ENCODE data around the gene ANKRD53.
A peak's percentile ranks its signal among the peaks of the same experiment; 100 is the strongest.

Gene ANKRD53

DNA sequence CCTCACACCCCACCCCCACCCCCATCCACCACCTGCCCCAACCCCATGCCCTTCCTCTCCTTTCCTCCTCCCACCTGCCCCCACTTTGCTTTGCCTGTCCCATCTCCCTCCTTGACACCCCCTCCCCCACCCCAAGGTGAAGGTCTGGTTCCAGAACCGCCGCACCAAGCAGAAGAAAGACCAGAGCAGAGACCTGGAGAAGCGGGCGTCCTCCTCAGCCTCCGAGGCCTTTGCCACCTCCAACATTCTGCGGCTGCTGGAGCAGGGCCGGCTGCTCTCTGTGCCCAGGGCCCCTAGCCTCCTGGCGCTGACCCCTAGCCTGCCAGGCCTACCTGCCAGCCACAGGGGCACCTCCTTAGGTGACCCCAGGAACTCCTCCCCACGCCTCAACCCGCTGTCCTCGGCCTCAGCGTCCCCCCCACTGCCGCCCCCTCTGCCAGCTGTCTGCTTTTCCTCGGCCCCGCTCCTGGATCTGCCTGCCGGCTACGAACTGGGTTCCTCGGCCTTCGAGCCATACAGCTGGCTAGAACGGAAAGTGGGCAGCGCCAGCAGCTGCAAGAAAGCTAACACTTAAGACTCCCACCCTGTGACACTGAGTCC is 45.7 kb upstream of the ANKRD53 start:
- 87% methylated on average over 21 of the region's 21 CpGs for WGBS

DNA sequence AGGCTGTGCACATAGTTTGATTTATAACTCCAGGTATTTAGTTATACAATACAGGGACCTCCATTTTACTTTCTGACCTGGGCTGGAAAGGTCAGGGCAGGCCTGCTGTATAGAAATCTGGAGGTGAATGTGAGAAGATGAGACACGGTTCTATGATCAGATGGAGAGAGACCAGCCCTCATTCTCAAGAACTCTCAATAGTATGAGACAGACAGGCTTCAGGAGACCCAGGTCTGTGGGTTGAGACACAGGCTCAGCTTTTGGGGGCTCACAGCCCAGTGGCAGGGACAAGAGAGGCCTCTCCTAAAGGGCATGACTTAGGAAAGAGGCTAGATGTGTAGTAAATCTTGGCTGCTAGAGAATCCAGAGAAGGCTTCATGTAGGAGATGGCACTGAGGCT is 43.4 kb upstream of the ANKRD53 start:
- H3K9me3 ChIP-seq (ENCODE audit: control insufficient read depth, low read length): no peaks in the 10 kb centered on the region
- H3K4me1 ChIP-seq (ENCODE audit: control insufficient read depth, insufficient read depth, low read depth, low read length): peaks cover 7% of the 10 kb centered on the region
- no peak overlapping the region for H3K4ac ChIP-seq (ENCODE audit: low read depth in 1 of 2, low read length in 2 of 2)
- H2BK5ac ChIP-seq (ENCODE audit: low read depth, low read length, poor library complexity, severe bottlenecking): no peak overlapping the region
- H3K14ac ChIP-seq (ENCODE audit: low read length in 2 of 2): no peak overlapping the region
- no peak overlapping the region for H3K4me2 ChIP-seq (ENCODE audit: low read length, poor library complexity, severe bottlenecking)
- no peaks in the 10 kb centered on the region for H3K79me1 ChIP-seq (replicated peaks; ENCODE audit: low read length, poor library complexity, severe bottlenecking)
- H4K8ac ChIP-seq (ENCODE audit: low read length): no peak overlapping the region
- WGBS: 71% methylated on average over 1 of the region's 1 CpG
- H3K36me3 ChIP-seq (ENCODE audit: control insufficient read depth in 1 of 2, insufficient read depth in 2 of 2, low read depth in 1 of 2, low read length in 2 of 2): peaks cover 0 to 3% of the 10 kb centered on the region in 2 experiments
- H4K91ac ChIP-seq (ENCODE audit: low read length): no peak overlapping the region
- H3K18ac ChIP-seq (ENCODE audit: low read depth in 1 of 2, low read length in 2 of 2): no peak overlapping the region
- H3K9ac ChIP-seq (ENCODE audit: low read length): no peak overlapping the region
- no peak for DNase-seq
- H3K23ac ChIP-seq (ENCODE audit: low read length in 2 of 2): no peak overlapping the region
- no peak overlapping the region for H3K27ac ChIP-seq (ENCODE audit: low read length, poor library complexity, severe bottlenecking)
- no peak overlapping the region for H2BK15ac ChIP-seq (ENCODE audit: low read depth, poor library complexity, severe bottlenecking)
- H2BK120ac ChIP-seq (ENCODE audit: low read depth, low read length): no peak overlapping the region
- H2AFZ ChIP-seq (ENCODE audit: low read depth, low read length): no peak overlapping the region
- no peak overlapping the region for H3K4me3 ChIP-seq (ENCODE audit: insufficient read depth in 1 of 2, low read depth in 1 of 2, low read length in 2 of 2)
- peaks cover 30 to 44% of the 10 kb centered on the region in 2 experiments for H3K27me3 ChIP-seq (ENCODE audit: control insufficient read depth in 1 of 2, insufficient read depth in 1 of 2, low read length in 2 of 2)
- no peak overlapping the region for H2BK12ac ChIP-seq (ENCODE audit: low read length in 2 of 2)
- H2AK5ac ChIP-seq (ENCODE audit: low read length, severe bottlenecking): no peak overlapping the region

More for the DNA sequence above, 45.7 kb upstream of the ANKRD53 start:
- no peak overlapping the region for H3K4ac ChIP-seq (ENCODE audit: low read depth in 1 of 2, low read length in 2 of 2)
- no peak overlapping the region for H3K23ac ChIP-seq (ENCODE audit: low read length in 2 of 2)
- no peak overlapping the region for H4K91ac ChIP-seq (ENCODE audit: low read length)
- H3K9me3 ChIP-seq (ENCODE audit: control insufficient read depth, low read length): no peaks in the 10 kb centered on the region
- H2AFZ ChIP-seq (ENCODE audit: low read depth, low read length): no peak overlapping the region
- no peaks in the 10 kb centered on the region for H3K79me1 ChIP-seq (replicated peaks; ENCODE audit: low read length, poor library complexity, severe bottlenecking)
- H2BK15ac ChIP-seq (ENCODE audit: low read depth, poor library complexity, severe bottlenecking): no peak overlapping the region
- H3K27me3 ChIP-seq (ENCODE audit: control insufficient read depth in 1 of 2, insufficient read depth in 1 of 2, low read length in 2 of 2): peaks cover 13 to 22% of the 10 kb centered on the region in 2 experiments
- H2BK120ac ChIP-seq (ENCODE audit: low read depth, low read length): no peak overlapping the region
- H3K4me2 ChIP-seq (ENCODE audit: low read length, poor library complexity, severe bottlenecking): no peak overlapping the region
- no peak overlapping the region for H4K8ac ChIP-seq (ENCODE audit: low read length)
- H3K14ac ChIP-seq (ENCODE audit: low read length in 2 of 2): no peak overlapping the region
- no peak overlapping the region for H3K4me3 ChIP-seq (ENCODE audit: insufficient read depth in 1 of 2, low read depth in 1 of 2, low read length in 2 of 2)
- peaks cover 0 to 3% of the 10 kb centered on the region in 2 experiments for H3K36me3 ChIP-seq (ENCODE audit: control insufficient read depth in 1 of 2, insufficient read depth in 2 of 2, low read depth in 1 of 2, low read length in 2 of 2)
- H3K27ac ChIP-seq (ENCODE audit: low read length, poor library complexity, severe bottlenecking): no peak overlapping the region
- H3K9ac ChIP-seq (ENCODE audit: low read length): no peak overlapping the region
- no peak overlapping the region for H3K18ac ChIP-seq (ENCODE audit: low read depth in 1 of 2, low read length in 2 of 2)
- no peak overlapping the region for H2BK5ac ChIP-seq (ENCODE audit: low read depth, low read length, poor library complexity, severe bottlenecking)
- H3K4me1 ChIP-seq (ENCODE audit: control insufficient read depth, insufficient read depth, low read depth, low read length): peaks cover 3% of the 10 kb centered on the region
- no peak for DNase-seq
- no peak overlapping the region for H2AK5ac ChIP-seq (ENCODE audit: low read length, severe bottlenecking)
- H2BK12ac ChIP-seq (ENCODE audit: low read length in 2 of 2): no peak overlapping the region

DNA sequence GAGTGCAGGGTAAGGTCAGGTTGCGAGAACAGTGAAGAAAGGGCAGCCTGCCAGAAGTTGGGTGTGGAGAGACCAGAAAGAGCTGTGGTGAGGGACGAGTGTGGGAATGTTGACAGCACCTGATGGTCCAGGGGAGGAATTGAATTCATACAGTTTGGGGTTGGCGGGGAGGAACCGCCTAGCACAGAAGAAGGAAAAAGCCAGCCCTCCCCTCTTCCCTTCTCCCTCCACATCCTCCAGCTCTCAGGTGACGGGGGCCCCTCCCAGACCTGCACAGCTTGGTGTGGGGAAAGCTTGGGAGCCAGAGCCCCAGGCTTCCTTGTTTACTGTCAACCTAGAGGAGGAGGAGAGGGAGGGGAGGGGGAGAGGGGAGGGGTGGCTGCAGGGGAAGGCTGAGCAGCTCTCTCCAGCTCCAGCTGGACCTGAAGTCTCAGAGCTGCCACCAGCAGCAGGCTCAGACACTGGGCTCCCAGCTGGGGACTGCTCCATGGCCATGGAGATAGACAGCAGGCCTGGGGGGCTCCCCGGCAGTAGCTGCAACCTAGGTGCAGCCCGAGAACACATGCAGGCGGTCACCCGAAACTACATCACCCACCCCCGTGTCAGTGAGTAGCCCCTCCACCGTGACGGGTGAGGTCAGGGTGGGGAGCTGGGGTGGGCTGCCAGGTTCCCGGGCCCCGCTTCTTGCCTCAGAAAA is 42.8 kb upstream of the ANKRD53 start, which contains the start of gene ATP6V1B1:
Gene ATP6V1B1 (plus strand): TSS at position 433 of the 697 bp plus-strand sequence. CDS start 55 bp downstream, at position 488.
- H2AK5ac ChIP-seq (ENCODE audit: low read length, severe bottlenecking): no peak within 1 kb of the TSS
- H3K9ac ChIP-seq (ENCODE audit: low read length): no peak within 1 kb of the TSS
- H3K23ac ChIP-seq (ENCODE audit: low read length in 2 of 2): peak within 1 kb of the TSS in 1 of 2 experiments; percentile 29
- no peak within 1 kb of the TSS for H2BK12ac ChIP-seq (ENCODE audit: low read length in 2 of 2)
- H3K4me1 ChIP-seq (ENCODE audit: control insufficient read depth, insufficient read depth, low read depth, low read length): peaks cover 7% of the 10 kb centered on the region
- H4K8ac ChIP-seq (ENCODE audit: low read length): no peak within 1 kb of the TSS
- H4K91ac ChIP-seq (ENCODE audit: low read length): no peak within 1 kb of the TSS
- no peak within 1 kb of the TSS for H3K4me3 ChIP-seq (ENCODE audit: insufficient read depth in 1 of 2, low read depth in 1 of 2, low read length in 2 of 2)
- WGBS: 65% methylated on average over 9 of the region's 14 CpGs
- no peaks in the 10 kb centered on the region for H3K79me1 ChIP-seq (replicated peaks; ENCODE audit: low read length, poor library complexity, severe bottlenecking)
- H3K4me2 ChIP-seq (ENCODE audit: low read length, poor library complexity, severe bottlenecking): no peak within 1 kb of the TSS
- peaks cover 30 to 45% of the 10 kb centered on the region in 2 experiments for H3K27me3 ChIP-seq (ENCODE audit: control insufficient read depth in 1 of 2, insufficient read depth in 1 of 2, low read length in 2 of 2)
- DNase-seq: no peak
- no peak within 1 kb of the TSS for H2BK5ac ChIP-seq (ENCODE audit: low read depth, low read length, poor library complexity, severe bottlenecking)
- H2BK120ac ChIP-seq (ENCODE audit: low read depth, low read length): no peak within 1 kb of the TSS
- peaks cover 0 to 3% of the 10 kb centered on the region in 2 experiments for H3K36me3 ChIP-seq (ENCODE audit: control insufficient read depth in 1 of 2, insufficient read depth in 2 of 2, low read depth in 1 of 2, low read length in 2 of 2)
- no peak within 1 kb of the TSS for H2BK15ac ChIP-seq (ENCODE audit: low read depth, poor library complexity, severe bottlenecking)
- no peak within 1 kb of the TSS for H3K27ac ChIP-seq (ENCODE audit: low read length, poor library complexity, severe bottlenecking)
- H3K9me3 ChIP-seq (ENCODE audit: control insufficient read depth, low read length): no peaks in the 10 kb centered on the region
- H3K4ac ChIP-seq (ENCODE audit: low read depth in 1 of 2, low read length in 2 of 2): no peak within 1 kb of the TSS
- no peak within 1 kb of the TSS for H3K18ac ChIP-seq (ENCODE audit: low read depth in 1 of 2, low read length in 2 of 2)
- no peak within 1 kb of the TSS for H3K14ac ChIP-seq (ENCODE audit: low read length in 2 of 2)
- H2AFZ ChIP-seq (ENCODE audit: low read depth, low read length): no peak within 1 kb of the TSS

DNA sequence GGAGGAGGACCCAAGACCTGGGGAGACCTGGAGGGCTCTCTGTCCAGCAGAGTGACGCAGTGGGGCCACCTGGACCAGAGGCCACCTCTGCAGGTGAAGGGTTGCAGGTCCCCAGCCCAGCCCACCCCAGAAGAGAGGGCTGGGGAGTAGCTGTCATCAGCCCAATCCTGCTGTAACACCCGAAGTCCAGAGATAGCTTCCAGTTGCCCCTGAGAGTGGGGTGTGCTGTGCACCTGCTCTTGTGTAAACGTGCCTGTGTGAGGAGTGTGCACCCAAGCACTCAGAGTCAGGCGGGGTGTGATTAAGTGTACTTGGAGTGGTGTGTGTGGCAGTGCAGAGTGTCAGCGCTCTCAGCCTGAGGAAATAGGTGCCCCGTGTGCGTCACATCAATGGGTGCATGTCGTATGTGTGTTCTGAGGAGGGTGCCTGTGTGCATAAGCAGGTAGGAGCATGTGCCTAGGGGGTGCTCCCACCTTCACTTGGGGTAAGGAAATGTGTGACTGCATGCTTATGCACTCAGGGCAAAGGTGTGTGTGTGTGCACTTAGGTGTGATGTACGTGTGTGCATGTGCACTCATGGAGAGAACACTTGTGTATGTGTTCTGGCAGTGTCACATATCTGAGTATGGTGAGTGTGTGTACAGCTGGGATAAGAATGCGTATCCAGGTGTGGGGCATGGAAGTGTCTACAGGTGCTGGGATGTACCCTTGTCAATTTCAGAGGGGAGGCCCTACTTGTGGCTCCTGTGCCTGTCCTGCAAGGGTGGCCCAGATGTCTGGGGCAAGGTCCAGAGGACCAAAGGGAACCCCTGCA is 42.1 kb upstream of the ANKRD53 start:
- Histone ChIP-seq H3K4ac (ENCODE audit: low read depth in 1 of 2, low read length in 2 of 2) (no peak overlapping the region), H3K4me3 (ENCODE audit: insufficient read depth in 1 of 2, low read depth in 1 of 2, low read length in 2 of 2) (no peak overlapping the region), H3K18ac (ENCODE audit: low read depth in 1 of 2, low read length in 2 of 2) (no peak overlapping the region), H3K9me3 (ENCODE audit: control insufficient read depth, low read length) (no peaks in the 10 kb centered on the region), H2AK5ac (ENCODE audit: low read length, severe bottlenecking) (no peak overlapping the region), H2BK120ac (ENCODE audit: low read depth, low read length) (no peak overlapping the region), H4K8ac (ENCODE audit: low read length) (no peak overlapping the region), H2BK15ac (ENCODE audit: low read depth, poor library complexity, severe bottlenecking) (no peak overlapping the region), H2AFZ (ENCODE audit: low read depth, low read length) (no peak overlapping the region), H3K27me3 (ENCODE audit: control insufficient read depth in 1 of 2, insufficient read depth in 1 of 2, low read length in 2 of 2) (peaks cover 34 to 41% of the 10 kb centered on the region in 2 experiments), H3K36me3 (ENCODE audit: control insufficient read depth in 1 of 2, insufficient read depth in 2 of 2, low read depth in 1 of 2, low read length in 2 of 2) (peaks cover 0 to 3% of the 10 kb centered on the region in 2 experiments), H3K23ac (ENCODE audit: low read length in 2 of 2) (no peak overlapping the region), H3K79me1 (replicated peaks; ENCODE audit: low read length, poor library complexity, severe bottlenecking) (no peaks in the 10 kb centered on the region), H3K14ac (ENCODE audit: low read length in 2 of 2) (no peak overlapping the region), H3K9ac (ENCODE audit: low read length) (no peak overlapping the region), H2BK12ac (ENCODE audit: low read length in 2 of 2) (no peak overlapping the region), H2BK5ac (ENCODE audit: low read depth, low read length, poor library complexity, severe bottlenecking) (no peak overlapping the region), H3K27ac (ENCODE audit: low read length, poor library complexity, severe bottlenecking) (no peak overlapping the region), H4K91ac (ENCODE audit: low read length) (no peak overlapping the region), H3K4me1 (ENCODE audit: control insufficient read depth, insufficient read depth, low read depth, low read length) (peaks cover 7% of the 10 kb centered on the region), H3K4me2 (ENCODE audit: low read length, poor library complexity, severe bottlenecking) (no peak overlapping the region)
- 83% methylated on average over 10 of the region's 10 CpGs for WGBS
- DNase-seq: no peak

Measured in mesenchymal stem cell (in vitro differentiated cells and primary cell).